ENCODE results near the gene NTF4. TPM values are rescaled to one million over a fixed set of nuclear protein-coding genes. Genes with fewer than 3 reads are reported as not detected.

Gene NTF4
- polyA plus RNA-seq, 1 of the 3 experiments (the other 2 are of a cell fraction) = 0.66 TPM

- H3K9me3 ChIP-seq = no peaks in the 10 kb centered on the region
- no peaks in the 10 kb centered on the region for H3K9me2 ChIP-seq
- no peak for TF ChIP-seq SIN3A (IDR thresholded peaks at IDR 0.05; ENCODE audit: borderline replicate concordance, low read depth, low read length)
- no peak for TF ChIP-seq JUND (IDR thresholded peaks at IDR 0.05)
- no peak for TF ChIP-seq GABPA (IDR thresholded peaks at IDR 0.05; ENCODE audit: low read depth)
- no peak for TF ChIP-seq RXRA (IDR thresholded peaks at IDR 0.05; ENCODE audit: borderline replicate concordance, low read depth)
- no peak for TF ChIP-seq FOXM1 (IDR thresholded peaks at IDR 0.05; ENCODE audit: low read depth)
- no peak for TF ChIP-seq USF1 (IDR thresholded peaks at IDR 0.05; ENCODE audit: borderline replicate concordance, low read depth)
- no peak for TF ChIP-seq RCOR1 (IDR thresholded peaks at IDR 0.05; ENCODE audit: low read length)
- no peak for TF ChIP-seq USF2 (IDR thresholded peaks at IDR 0.05; ENCODE audit: borderline replicate concordance, low read depth, low read length)
- no peaks in the 10 kb centered on the region for H3K27me3 ChIP-seq (ENCODE audit: insufficient read depth)
- no peak overlapping the region; a peak in 1 of 4 replicates for H3K27ac ChIP-seq (ENCODE audit: low read depth in 2 of 2, low read length in 1 of 2)
- H3K4me1 ChIP-seq (ENCODE audit: control insufficient read depth in 1 of 2, insufficient read depth in 2 of 2, low read depth in 1 of 2, low read length in 1 of 2) = peaks cover 10 to 12% of the 10 kb centered on the region in 2 experiments; a peak in 1 of 4 replicates
- H3K4me3 ChIP-seq (ENCODE audit: low read depth in 2 of 2, low read length in 1 of 2) = peak overlapping the region; percentile 78 to 99
- ChIA-PET CTCF (interaction anchor here (0.6 to 4.3 kb wide), 5 partner anchors 12 to 134 kb away, joined by 3 to 40 read pairs (median 10); a partner anchor contains a TSS), POLR2A (no interaction called here)
- peaks cover 58% of the 10 kb centered on the region for H4K20me1 ChIP-seq (ENCODE audit: insufficient read depth)
- DNase-seq = no peak
- WGBS (ENCODE audit: low lambda C conversion rate) = 23% methylated on average over 10 of the region's 11 CpGs
- H3K9ac ChIP-seq = peak overlapping the region; percentile 98
- H2AFZ ChIP-seq (ENCODE audit: low read depth) = no peak overlapping the region
- peaks cover 64% of the 10 kb centered on the region for H3K79me2 ChIP-seq (ENCODE audit: insufficient read depth)
- H3K4me2 ChIP-seq = peak overlapping the region; percentile 99
- peaks cover 5% of the 10 kb centered on the region for H3F3A ChIP-seq (replicated peaks; ENCODE audit: insufficient read depth)
- H3K36me3 ChIP-seq (replicated peaks in 1 of 2; ENCODE audit: control insufficient read depth in 1 of 2, insufficient read depth in 2 of 2, low read length in 1 of 2) = peaks cover 22 to 38% of the 10 kb centered on the region in 2 experiments
These were observed 21.7 kb upstream of the NTF4 start for GRCh38 chr19:49086296-49086695.

DNA sequence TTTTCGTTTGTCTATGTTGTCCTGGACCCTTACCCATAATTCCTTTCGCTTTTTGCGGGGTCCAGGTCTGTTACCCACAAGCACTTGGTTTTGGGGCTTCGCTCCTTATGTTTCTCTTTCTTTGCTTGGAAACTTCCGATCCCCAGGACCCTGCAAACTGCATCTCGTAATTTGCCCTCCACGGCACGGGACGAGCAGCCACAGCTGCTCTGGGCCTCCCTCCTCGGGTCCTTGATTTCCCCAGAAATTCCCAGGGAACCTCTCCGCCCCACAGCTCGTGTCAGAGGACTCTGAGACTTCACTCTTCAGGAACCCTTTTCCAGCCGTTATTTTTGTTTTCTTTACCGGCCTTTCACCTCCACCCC is 21.2 kb upstream of the NTF4 start:
- H3K4me1 ChIP-seq (ENCODE audit: control insufficient read depth in 1 of 2, insufficient read depth in 2 of 2, low read depth in 1 of 2, low read length in 1 of 2) = peaks cover 10 to 12% of the 10 kb centered on the region in 2 experiments; a peak in 1 of 4 replicates
- peak overlapping the region; percentile 99 for H3K4me2 ChIP-seq
- no peaks in the 10 kb centered on the region for H3K27me3 ChIP-seq (ENCODE audit: insufficient read depth)
- DNase-seq = no peak
- peaks cover 20 to 33% of the 10 kb centered on the region in 2 experiments for H3K36me3 ChIP-seq (replicated peaks in 1 of 2; ENCODE audit: control insufficient read depth in 1 of 2, insufficient read depth in 2 of 2, low read length in 1 of 2)
- H3K27ac ChIP-seq (ENCODE audit: low read depth in 2 of 2, low read length in 1 of 2) = peak overlapping the region; percentile 77 to 89
- peak overlapping the region; percentile 98 for H3K9ac ChIP-seq
- under 1% methylated on average over 14 of the region's 14 CpGs for WGBS (ENCODE audit: low lambda C conversion rate)
- H3K9me3 ChIP-seq = no peaks in the 10 kb centered on the region
- peak overlapping the region; percentile 78 to 99 for H3K4me3 ChIP-seq (ENCODE audit: low read depth in 2 of 2, low read length in 1 of 2)
- H2AFZ ChIP-seq (ENCODE audit: low read depth) = no peak overlapping the region; the same call in 1 of the 2 replicates
- CTCF ChIA-PET = interaction anchor here (1.1 to 4.3 kb wide), 4 partner anchors 12 to 113 kb away, joined by 3 to 40 read pairs (median 14); a partner anchor contains a TSS
- H3K79me2 ChIP-seq (ENCODE audit: insufficient read depth) = peaks cover 60% of the 10 kb centered on the region
- POLR2A ChIA-PET = no interaction called here
- H3K9me2 ChIP-seq = no peaks in the 10 kb centered on the region
- TF ChIP-seq FOXJ3 (CRISPR knock-in tag; IDR thresholded peaks at IDR 0.05) (no peak), EP300 (IDR thresholded peaks at IDR 0.05; ENCODE audit: borderline replicate concordance in 1 of 2, low read depth in 1 of 2, low read length in 1 of 2) (no peak), MXI1 (IDR thresholded peaks at IDR 0.05; ENCODE audit: low read depth, low read length) (no peak), NRF1 (IDR thresholded peaks at IDR 0.05; ENCODE audit: low read depth, low read length) (no peak), PBX3 (IDR thresholded peaks at IDR 0.05) (no peak), SMC3 (IDR thresholded peaks at IDR 0.05; ENCODE audit: low read depth, low read length) (no peak), TAF1 (IDR thresholded peaks at IDR 0.05; ENCODE audit: borderline replicate concordance, low read depth, low read length) (no peak), USF2 (IDR thresholded peaks at IDR 0.05; ENCODE audit: borderline replicate concordance, low read depth, low read length) (no peak), SIN3A (IDR thresholded peaks at IDR 0.05; ENCODE audit: borderline replicate concordance, low read depth, low read length) (no peak), EZH2phosphoT487 (IDR thresholded peaks at IDR 0.05; ENCODE audit: borderline replicate concordance, low read depth) (no peak), CHD2 (IDR thresholded peaks at IDR 0.05; ENCODE audit: low read length, partially characterized antibody) (no peak)
- TF ChIP-seq, protein P1, sequence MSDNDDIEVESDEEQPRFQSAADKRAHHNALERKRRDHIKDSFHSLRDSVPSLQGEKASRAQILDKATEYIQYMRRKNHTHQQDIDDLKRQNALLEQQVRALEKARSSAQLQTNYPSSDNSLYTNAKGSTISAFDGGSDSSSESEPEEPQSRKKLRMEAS (IDR thresholded peaks at IDR 0.05; ENCODE audit: low read depth) = no peak
- TF ChIP-seq, protein P2, sequence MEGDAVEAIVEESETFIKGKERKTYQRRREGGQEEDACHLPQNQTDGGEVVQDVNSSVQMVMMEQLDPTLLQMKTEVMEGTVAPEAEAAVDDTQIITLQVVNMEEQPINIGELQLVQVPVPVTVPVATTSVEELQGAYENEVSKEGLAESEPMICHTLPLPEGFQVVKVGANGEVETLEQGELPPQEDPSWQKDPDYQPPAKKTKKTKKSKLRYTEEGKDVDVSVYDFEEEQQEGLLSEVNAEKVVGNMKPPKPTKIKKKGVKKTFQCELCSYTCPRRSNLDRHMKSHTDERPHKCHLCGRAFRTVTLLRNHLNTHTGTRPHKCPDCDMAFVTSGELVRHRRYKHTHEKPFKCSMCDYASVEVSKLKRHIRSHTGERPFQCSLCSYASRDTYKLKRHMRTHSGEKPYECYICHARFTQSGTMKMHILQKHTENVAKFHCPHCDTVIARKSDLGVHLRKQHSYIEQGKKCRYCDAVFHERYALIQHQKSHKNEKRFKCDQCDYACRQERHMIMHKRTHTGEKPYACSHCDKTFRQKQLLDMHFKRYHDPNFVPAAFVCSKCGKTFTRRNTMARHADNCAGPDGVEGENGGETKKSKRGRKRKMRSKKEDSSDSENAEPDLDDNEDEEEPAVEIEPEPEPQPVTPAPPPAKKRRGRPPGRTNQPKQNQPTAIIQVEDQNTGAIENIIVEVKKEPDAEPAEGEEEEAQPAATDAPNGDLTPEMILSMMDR (IDR thresholded peaks at IDR 0.05) = no peak
- H3F3A ChIP-seq (replicated peaks; ENCODE audit: insufficient read depth) = peaks cover under 1% of the 10 kb centered on the region
- peaks cover 53% of the 10 kb centered on the region for H4K20me1 ChIP-seq (ENCODE audit: insufficient read depth)

Measured in SK-N-SH (cell line).